ENCODE measurements around the gene DCAF4. TPM values are rescaled to one million over a fixed set of nuclear protein-coding genes. Genes with fewer than 3 reads are reported as not detected.

The DCAF4 gene
- polyA plus RNA-seq, 1 donor = 15.3 TPM

Other genes with a start within 250 kb of the DCAF4 start
- 3.5 TPM for gene DPF3, start 32.4 kb upstream of the DCAF4 start, polyA plus RNA-seq
- 14.2 TPM for gene ZFYVE1, start 100.6 kb downstream of the DCAF4 start, polyA plus RNA-seq
- 124 TPM for gene RBM25, start 132.1 kb downstream of the DCAF4 start, polyA plus RNA-seq
- gene PSEN1, start 210.0 kb downstream of the DCAF4 start, polyA plus RNA-seq = 104 TPM